HCT116 (cell line): ENCODE measurements around the gene MEIOB. TPM values are rescaled to one million over a fixed set of nuclear protein-coding genes. Genes with fewer than 3 reads are reported as not detected.

Source experiments
- ATAC-seq: fragments of 200-7000 bp; cut with Tn5 transposase; 2 replicates; pipeline ENCODE4 v1.9.1; 2020; ENCODE audit warnings: mild to moderate bottlenecking, moderate library complexity
- BruUV-seq: library from RNA; stranded (reverse); fragments of 400-500 nt; replicated peaks from 2 replicates; lab custom pipeline; 2021; lab: Mats Ljungman, UMichigan
- CTCF ChIA-PET: fragments of 300-600 bp; sonication (Branson Sonifier 250); formaldehyde crosslinking; loops from one replicate; lab custom pipeline; 2021; ENCODE audit warnings: antibody characterized with exemption; lab: Charles Lee
- POLR2A ChIA-PET: fragments of 300-600, 350-600 bp; sonication (Branson Sonifier 250); formaldehyde crosslinking; loops from one replicate; lab custom pipeline; 2021; ENCODE audit warnings: antibody characterized with exemption; lab: Charles Lee
- RAD21 ChIA-PET, 2 experiments: fragments of 300-600 bp; sonication (Branson Sonifier 250); formaldehyde crosslinking; loops; one replicate each; lab custom pipeline; 2023; ENCODE audit warnings: low total read pairs in 2 of 2; ENCODE audit not compliant: uncharacterized antibody in 2 of 2, unreplicated experiment in 2 of 2, low non-redundant PET in 1 of 2; lab: Charles Lee
- DNase-seq: peaks from one replicate; pipeline ENCODE4 v3.0.0-alpha.2; 2010; ENCODE audit warnings: low read depth, low spot score
- H2AFZ ChIP-seq: fragments of 200-600 bp; shearing (Covaris generic), sonication (generic); 2 replicates; pipeline ENCODE4 v1.6.1; 2017; ENCODE audit warnings: low read depth, mixed run types, mixed read lengths, antibody characterized with exemption, low read length; ENCODE audit not compliant: poor library complexity, severe bottlenecking
- H3K27ac ChIP-seq: 2 replicates; pipeline ENCODE4 v1.5.1; 2012; ENCODE audit warnings: low read depth, low read length
- H3K27me3 ChIP-seq: fragments of 200-600 bp; sonication (generic); 2 replicates; pipeline ENCODE4 v1.6.1; 2016; ENCODE audit warnings: mixed run types, low read length, mixed read lengths; ENCODE audit not compliant: insufficient read depth
- H3K36me3 ChIP-seq, 2 experiments: fragments of 200-500 bp in 1 of 2; fragments of 200-600 bp in 1 of 2; sonication (Bioruptor generic) in 1 of 2; sonication (generic) in 1 of 2; 2 replicates each; pipeline versions ENCODE4 v1.5.1 to v1.6.1; 2014 to 2016; ENCODE audit warnings: low read length in 2 of 2, inconsistent platforms in 1 of 2, mixed read lengths in 1 of 2, mixed run types in 1 of 2; ENCODE audit not compliant: insufficient read depth in 2 of 2, control insufficient read depth in 1 of 2
- H3K4me1 ChIP-seq, 2 experiments: fragments of 200-600 bp in 1 of 2; sonication (generic) in 1 of 2; 2 replicates each; pipeline versions ENCODE4 v1.5.1 to v1.6.1; 2012 to 2017; ENCODE audit warnings: low read length in 2 of 2, inconsistent platforms in 1 of 2, mild to moderate bottlenecking in 1 of 2, mixed read lengths in 1 of 2, mixed run types in 1 of 2, moderate library complexity in 1 of 2; ENCODE audit not compliant: insufficient read depth in 2 of 2, control insufficient read depth in 1 of 2
- H3K4me2 ChIP-seq: fragments of 200-600 bp; sonication (generic); 2 replicates; pipeline ENCODE4 v1.6.1; 2017; ENCODE audit warnings: mixed run types, low read length, mixed read lengths
- H3K4me3 ChIP-seq, 2 experiments: fragments of 200-600 bp in 1 of 2; sonication (generic) in 1 of 2; replicated peaks in 1 of 2; 2 replicates each; pipeline ENCODE4 v1.5.1; 2011 to 2016; ENCODE audit warnings: low read length in 2 of 2, control low read depth in 1 of 2, low read depth in 1 of 2, mild to moderate bottlenecking in 1 of 2, mixed read lengths in 1 of 2, mixed run types in 1 of 2
- H3K79me2 ChIP-seq: fragments of 200-600 bp; sonication (generic); 2 replicates; pipeline ENCODE4 v1.6.1; 2017; ENCODE audit warnings: mild to moderate bottlenecking, mixed run types, low read length, moderate library complexity, mixed read lengths; ENCODE audit not compliant: insufficient read depth
- H3K9ac ChIP-seq: fragments of 200-600 bp; sonication (generic); 2 replicates; pipeline ENCODE4 v1.6.1; 2016; ENCODE audit warnings: low read length, mixed read lengths
- H3K9me2 ChIP-seq: fragments of 200-600 bp; sonication (generic), shearing (Covaris generic); 2 replicates; pipeline ENCODE4 v1.6.1; 2017; ENCODE audit warnings: mixed run types, mild to moderate bottlenecking, moderate library complexity; ENCODE audit not compliant: insufficient read depth
- H3K9me3 ChIP-seq, 2 experiments: fragments of 200-500 bp in 1 of 2; fragments of 200-600 bp in 1 of 2; sonication (Bioruptor generic) in 1 of 2; sonication (generic) in 1 of 2; 2 replicates each; pipeline ENCODE4 v1.6.1; 2014 to 2017; ENCODE audit warnings: low read length in 2 of 2, mixed read lengths in 2 of 2, inconsistent platforms in 1 of 2, low read depth in 1 of 2, mild to moderate bottlenecking in 1 of 2, mixed run types in 1 of 2, moderate library complexity in 1 of 2; ENCODE audit not compliant: control insufficient read depth in 1 of 2, insufficient read depth in 1 of 2
- H4K20me1 ChIP-seq: fragments of 200-600 bp; sonication (generic), shearing (Covaris generic); 2 replicates; pipeline ENCODE4 v1.6.1; 2017; ENCODE audit warnings: mixed run types, mild to moderate bottlenecking, moderate library complexity; ENCODE audit not compliant: insufficient read depth
- CBX3 ChIP-seq: IDR thresholded peaks from 2 replicates; pipeline ENCODE4 v1.6.1; 2012; ENCODE audit warnings: low read depth
- CEBPB ChIP-seq: IDR thresholded peaks from 2 replicates; pipeline ENCODE4 v1.6.1; 2012; ENCODE audit warnings: low read depth
- ELF1 ChIP-seq: IDR thresholded peaks from 2 replicates; pipeline ENCODE4 v1.6.1; 2012; ENCODE audit warnings: low read depth, borderline replicate concordance
- EZH2 ChIP-seq: fragments of 200-600 bp; sonication (generic); IDR thresholded peaks from 2 replicates; pipeline ENCODE4 v1.6.1; 2017; ENCODE audit warnings: antibody characterized with exemption, mixed run types
- FOSL1 ChIP-seq: IDR thresholded peaks from 2 replicates; pipeline ENCODE4 v1.6.1; 2012; ENCODE audit warnings: low read depth
- POLR2A ChIP-seq: IDR thresholded peaks from 2 replicates; pipeline ENCODE4 v1.7.0; 2011; ENCODE audit warnings: borderline replicate concordance; ENCODE audit not compliant: insufficient read depth, insufficient read length; ENCODE audit errors: extremely low read depth
- POLR2AphosphoS5 ChIP-seq: IDR thresholded peaks from 2 replicates; pipeline ENCODE4 v1.6.1; 2011; ENCODE audit warnings: mild to moderate bottlenecking, low read depth, low read length, moderate library complexity
- RAD21 ChIP-seq: IDR thresholded peaks from 2 replicates; pipeline ENCODE4 v1.6.1; 2012; ENCODE audit warnings: low read depth, mild to moderate bottlenecking
- SIN3A ChIP-seq: IDR thresholded peaks from 2 replicates; pipeline ENCODE4 v1.6.1; 2012; ENCODE audit warnings: low read depth
- TCF7L2 ChIP-seq: IDR thresholded peaks from 2 replicates; pipeline ENCODE4 v1.7.0; 2011; ENCODE audit warnings: borderline replicate concordance, inconsistent platforms; ENCODE audit not compliant: insufficient read depth, insufficient read length; ENCODE audit errors: extremely low read depth
- ZFX ChIP-seq: fragments of 450-650 bp; IDR thresholded peaks from 2 replicates; pipeline ENCODE4 v1.6.1; 2017
- ZNF274 ChIP-seq: fragments of 200-500 bp; sonication (Bioruptor generic); IDR thresholded peaks from 2 replicates; pipeline ENCODE4 v1.6.1; 2014; ENCODE audit warnings: mild to moderate bottlenecking, low read depth, low read length, inconsistent platforms
- intact Hi-C: fragments of 100-400 bp; cut with micrococcal nuclease; formaldehyde crosslinking; loops from 2 replicates; pipeline ENCODE4 v1.10.0; 2022
- total RNA-seq: library from RNA; stranded (reverse); gene quantifications from one replicate; pipeline ENCODE4 v1.2.1, GENCODE V29; 2021; ENCODE audit not compliant: unreplicated experiment
- TF ChIP-seq, protein P1 (sequence below): IDR thresholded peaks from 2 replicates; pipeline ENCODE4 v1.6.1; 2012
- TF ChIP-seq, protein P2 (sequence below): IDR thresholded peaks from 2 replicates; pipeline ENCODE4 v1.6.1; 2012; ENCODE audit warnings: low read depth
- TF ChIP-seq, protein P3 (sequence below), 3 experiments: fragments of 200-600 bp in 1 of 3; sonication (generic) in 1 of 3; IDR thresholded peaks in 2 of 3; conservative IDR thresholded peaks in 1 of 3; 2 replicates each; pipeline ENCODE4 v1.5.1; 2012 to 2017; ENCODE audit warnings: low read depth in 2 of 3, low read length in 2 of 3, antibody characterized with exemption in 1 of 3, borderline replicate concordance in 1 of 3, control low read depth in 1 of 3, mild to moderate bottlenecking in 1 of 3, mixed read lengths in 1 of 3, mixed run types in 1 of 3, moderate library complexity in 1 of 3; ENCODE audit not compliant: insufficient read depth in 1 of 3

Gene MEIOB
- total RNA-seq, 1 experiment from 2014 or later: 0.59 TPM

DNA sequence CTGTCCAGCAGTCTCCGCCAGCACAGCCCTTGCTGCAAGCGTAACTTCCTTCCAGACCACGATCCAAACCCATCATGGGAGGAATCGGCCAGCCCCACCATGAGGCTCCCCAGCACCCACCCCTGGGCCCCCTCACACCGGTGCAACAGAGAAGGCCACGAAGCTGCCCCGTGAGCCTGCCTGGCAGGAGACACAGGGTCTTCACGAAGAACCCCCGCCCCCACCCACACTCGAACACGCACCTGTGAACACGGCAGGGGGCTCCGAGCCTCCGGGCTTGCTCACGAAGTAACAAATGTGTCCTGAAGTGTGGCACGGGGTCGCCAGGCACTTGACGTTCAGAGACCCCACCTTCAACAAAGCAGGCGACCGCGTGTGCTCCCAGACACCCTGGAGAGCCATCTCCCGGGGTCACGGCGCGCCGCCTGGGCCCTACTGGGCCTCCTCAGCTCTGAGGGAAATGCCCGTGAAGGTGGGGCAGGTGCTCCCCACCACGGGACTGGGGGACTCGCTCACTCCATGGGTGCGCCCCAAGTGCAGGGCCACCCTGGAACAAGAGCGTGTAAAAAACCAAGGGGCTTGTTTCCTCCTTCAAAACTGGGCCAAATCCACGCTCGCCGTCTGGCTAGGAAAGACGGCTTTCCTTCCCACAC is 53.0 kb downstream of the MEIOB start:
- ChIA-PET CTCF (no interaction called here), POLR2A (no interaction called here), RAD21 (no interaction called here)
- Histone ChIP-seq H3K4me1 (no peaks in the 10 kb centered on the region), H3K79me2 (no peaks in the 10 kb centered on the region), H3K36me3 (0 out of 4 replicates have a peak, but pooled peaks cover 2 to 5% of the 10 kb centered on the region in 2 experiments), H4K20me1 (no peaks in the 10 kb centered on the region), H3K4me2 (no peak overlapping the region), H3K4me3 (no peak overlapping the region), H2AFZ (no peak overlapping the region), H3K27me3 (no peaks in the 10 kb centered on the region), H3K9ac (no peak overlapping the region), H3K9me2 (no peaks in the 10 kb centered on the region), H3K9me3 (no peaks in the 10 kb centered on the region), H3K27ac (no peak overlapping the region)
- no peak for ATAC-seq
- no peak for TF ChIP-seq ZFX
- TF ChIP-seq CBX3: no peak
- TF ChIP-seq, protein P1, sequence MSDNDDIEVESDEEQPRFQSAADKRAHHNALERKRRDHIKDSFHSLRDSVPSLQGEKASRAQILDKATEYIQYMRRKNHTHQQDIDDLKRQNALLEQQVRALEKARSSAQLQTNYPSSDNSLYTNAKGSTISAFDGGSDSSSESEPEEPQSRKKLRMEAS: no peak
- TF ChIP-seq POLR2A: no peak
- no peak for TF ChIP-seq POLR2AphosphoS5
- TF ChIP-seq SIN3A: no peak
- TF ChIP-seq, protein P2, sequence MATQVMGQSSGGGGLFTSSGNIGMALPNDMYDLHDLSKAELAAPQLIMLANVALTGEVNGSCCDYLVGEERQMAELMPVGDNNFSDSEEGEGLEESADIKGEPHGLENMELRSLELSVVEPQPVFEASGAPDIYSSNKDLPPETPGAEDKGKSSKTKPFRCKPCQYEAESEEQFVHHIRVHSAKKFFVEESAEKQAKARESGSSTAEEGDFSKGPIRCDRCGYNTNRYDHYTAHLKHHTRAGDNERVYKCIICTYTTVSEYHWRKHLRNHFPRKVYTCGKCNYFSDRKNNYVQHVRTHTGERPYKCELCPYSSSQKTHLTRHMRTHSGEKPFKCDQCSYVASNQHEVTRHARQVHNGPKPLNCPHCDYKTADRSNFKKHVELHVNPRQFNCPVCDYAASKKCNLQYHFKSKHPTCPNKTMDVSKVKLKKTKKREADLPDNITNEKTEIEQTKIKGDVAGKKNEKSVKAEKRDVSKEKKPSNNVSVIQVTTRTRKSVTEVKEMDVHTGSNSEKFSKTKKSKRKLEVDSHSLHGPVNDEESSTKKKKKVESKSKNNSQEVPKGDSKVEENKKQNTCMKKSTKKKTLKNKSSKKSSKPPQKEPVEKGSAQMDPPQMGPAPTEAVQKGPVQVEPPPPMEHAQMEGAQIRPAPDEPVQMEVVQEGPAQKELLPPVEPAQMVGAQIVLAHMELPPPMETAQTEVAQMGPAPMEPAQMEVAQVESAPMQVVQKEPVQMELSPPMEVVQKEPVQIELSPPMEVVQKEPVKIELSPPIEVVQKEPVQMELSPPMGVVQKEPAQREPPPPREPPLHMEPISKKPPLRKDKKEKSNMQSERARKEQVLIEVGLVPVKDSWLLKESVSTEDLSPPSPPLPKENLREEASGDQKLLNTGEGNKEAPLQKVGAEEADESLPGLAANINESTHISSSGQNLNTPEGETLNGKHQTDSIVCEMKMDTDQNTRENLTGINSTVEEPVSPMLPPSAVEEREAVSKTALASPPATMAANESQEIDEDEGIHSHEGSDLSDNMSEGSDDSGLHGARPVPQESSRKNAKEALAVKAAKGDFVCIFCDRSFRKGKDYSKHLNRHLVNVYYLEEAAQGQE: no peak
- TF ChIP-seq RAD21: no peak
- no peak for TF ChIP-seq FOSL1
- no peak for TF ChIP-seq ELF1
- TF ChIP-seq EZH2: no peak
- TF ChIP-seq CEBPB: no peak
- TF ChIP-seq, protein P3, sequence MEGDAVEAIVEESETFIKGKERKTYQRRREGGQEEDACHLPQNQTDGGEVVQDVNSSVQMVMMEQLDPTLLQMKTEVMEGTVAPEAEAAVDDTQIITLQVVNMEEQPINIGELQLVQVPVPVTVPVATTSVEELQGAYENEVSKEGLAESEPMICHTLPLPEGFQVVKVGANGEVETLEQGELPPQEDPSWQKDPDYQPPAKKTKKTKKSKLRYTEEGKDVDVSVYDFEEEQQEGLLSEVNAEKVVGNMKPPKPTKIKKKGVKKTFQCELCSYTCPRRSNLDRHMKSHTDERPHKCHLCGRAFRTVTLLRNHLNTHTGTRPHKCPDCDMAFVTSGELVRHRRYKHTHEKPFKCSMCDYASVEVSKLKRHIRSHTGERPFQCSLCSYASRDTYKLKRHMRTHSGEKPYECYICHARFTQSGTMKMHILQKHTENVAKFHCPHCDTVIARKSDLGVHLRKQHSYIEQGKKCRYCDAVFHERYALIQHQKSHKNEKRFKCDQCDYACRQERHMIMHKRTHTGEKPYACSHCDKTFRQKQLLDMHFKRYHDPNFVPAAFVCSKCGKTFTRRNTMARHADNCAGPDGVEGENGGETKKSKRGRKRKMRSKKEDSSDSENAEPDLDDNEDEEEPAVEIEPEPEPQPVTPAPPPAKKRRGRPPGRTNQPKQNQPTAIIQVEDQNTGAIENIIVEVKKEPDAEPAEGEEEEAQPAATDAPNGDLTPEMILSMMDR (IDR thresholded peaks at IDR 0.05 in 2 of 3, conservative IDR thresholded peaks at IDR 0.05 in 1 of 3; ENCODE audit: borderline replicate concordance in 1 of 3, insufficient read depth in 1 of 3, low read depth in 2 of 3, low read length in 2 of 3): no peak
- TF ChIP-seq TCF7L2: no peak
- TF ChIP-seq ZNF274: no peak
- intact Hi-C loops: no loop called here
- no TSS peak for BruUV-seq
- DNase-seq: no peak
